GM10266 (cell line): ENCODE measurements around the gene SIK3.
A peak's percentile ranks its signal among the peaks of the same experiment; 100 is the strongest.

ENCODE experiments used
- DNase-seq: peaks from one replicate; pipeline ENCODE4 v3.0.0; 2012; ENCODE audit errors: extremely low spot score
- TF ChIP-seq, protein P1 (sequence below): IDR thresholded peaks from 2 replicates; pipeline ENCODE4 v1.5.1; 2012; ENCODE audit warnings: mild to moderate bottlenecking, low read depth; ENCODE audit not compliant: control insufficient read depth, insufficient read depth; ENCODE audit errors: missing control alignments

Gene SIK3

GRCh38 chr11:116879800-116880625, 218.2 kb downstream of the SIK3 start:
- TF ChIP-seq, protein P1, sequence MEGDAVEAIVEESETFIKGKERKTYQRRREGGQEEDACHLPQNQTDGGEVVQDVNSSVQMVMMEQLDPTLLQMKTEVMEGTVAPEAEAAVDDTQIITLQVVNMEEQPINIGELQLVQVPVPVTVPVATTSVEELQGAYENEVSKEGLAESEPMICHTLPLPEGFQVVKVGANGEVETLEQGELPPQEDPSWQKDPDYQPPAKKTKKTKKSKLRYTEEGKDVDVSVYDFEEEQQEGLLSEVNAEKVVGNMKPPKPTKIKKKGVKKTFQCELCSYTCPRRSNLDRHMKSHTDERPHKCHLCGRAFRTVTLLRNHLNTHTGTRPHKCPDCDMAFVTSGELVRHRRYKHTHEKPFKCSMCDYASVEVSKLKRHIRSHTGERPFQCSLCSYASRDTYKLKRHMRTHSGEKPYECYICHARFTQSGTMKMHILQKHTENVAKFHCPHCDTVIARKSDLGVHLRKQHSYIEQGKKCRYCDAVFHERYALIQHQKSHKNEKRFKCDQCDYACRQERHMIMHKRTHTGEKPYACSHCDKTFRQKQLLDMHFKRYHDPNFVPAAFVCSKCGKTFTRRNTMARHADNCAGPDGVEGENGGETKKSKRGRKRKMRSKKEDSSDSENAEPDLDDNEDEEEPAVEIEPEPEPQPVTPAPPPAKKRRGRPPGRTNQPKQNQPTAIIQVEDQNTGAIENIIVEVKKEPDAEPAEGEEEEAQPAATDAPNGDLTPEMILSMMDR: peak; percentile 64
- DNase-seq: peak; percentile 60

GRCh38 chr11:116876656-116877055, 221.6 kb downstream of the SIK3 start:
- TF ChIP-seq, protein P1: no peak
- DNase-seq: no peak

- DNase-seq: no peak
- TF ChIP-seq, protein P1: no peak
Measured at GRCh38 chr11:116875194-116875593, 223.0 kb downstream of the SIK3 start.

GRCh38 chr11:116874251-116874650, 224.0 kb downstream of the SIK3 start:
- TF ChIP-seq, protein P1: no peak
- no peak for DNase-seq

DNA sequence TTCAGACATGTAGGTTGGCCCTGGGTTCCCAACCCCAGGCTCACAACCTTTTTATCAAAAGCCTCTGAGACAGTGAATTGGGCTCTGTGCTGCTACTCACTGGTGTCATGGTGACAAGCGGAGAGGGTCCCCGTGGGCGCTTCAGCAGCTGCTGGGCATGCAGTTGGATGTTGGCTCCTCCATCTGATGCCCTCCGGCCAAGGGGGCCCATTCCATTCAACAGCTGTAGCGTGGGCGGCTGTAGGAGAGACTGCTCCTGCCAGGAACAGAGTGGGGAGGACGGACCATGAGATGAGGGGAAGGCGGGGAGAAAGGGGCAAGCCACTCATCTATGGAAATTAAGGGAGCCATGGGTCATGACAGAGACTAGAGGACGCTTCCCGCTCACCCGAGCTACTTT, 224.8 kb downstream of the SIK3 start:
- TF ChIP-seq, protein P1: no peak
- no peak for DNase-seq

- no peak for DNase-seq
- TF ChIP-seq, protein P1: no peak
Measured at GRCh38 chr11:116871248-116871647, 227.0 kb downstream of the SIK3 start.

DNA sequence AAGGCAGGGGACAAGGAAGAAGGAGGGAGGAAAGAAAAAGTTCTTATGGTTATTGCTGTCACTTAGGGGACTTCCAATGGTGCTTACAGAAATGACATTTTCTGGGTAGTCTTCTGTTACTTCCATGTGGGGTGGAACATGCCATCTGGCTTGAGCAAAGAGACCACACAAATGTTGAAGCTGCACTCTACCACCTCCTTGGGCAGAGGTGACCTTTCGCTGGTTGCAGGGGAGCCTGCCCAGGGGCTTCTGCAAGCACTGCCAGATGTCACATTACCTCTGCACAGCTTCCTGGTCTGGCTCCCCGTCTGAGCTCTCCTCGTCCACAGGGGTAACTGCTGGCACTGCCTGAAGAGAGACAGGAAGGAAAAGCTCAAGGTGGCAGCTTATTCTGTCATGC, 228.2 kb downstream of the SIK3 start:
- DNase-seq: no peak
- TF ChIP-seq, protein P1: no peak
